WTC11 (cell line): Measurements from ENCODE around the gene EMC9. TPM values are rescaled to one million over a fixed set of nuclear protein-coding genes. Genes with fewer than 3 reads are reported as not detected.
A peak's percentile ranks its signal among the peaks of the same experiment; 100 is the strongest.

Experiments used
- ATAC-seq: fragments of 200-7000 bp; cut with Tn5 transposase; 2 replicates; pipeline ENCODE4 v1.10.0; 2021; ENCODE audit warnings: mild to moderate bottlenecking, moderate library complexity
- CTCF ChIA-PET: fragments of 300-600 bp; sonication (Branson Sonifier 250); formaldehyde crosslinking; loops from one replicate; lab custom pipeline; 2021; ENCODE audit warnings: antibody characterized with exemption; lab: Charles Lee
- POLR2A ChIA-PET: fragments of 350-600 bp; sonication (Branson Sonifier 250); formaldehyde crosslinking; loops from one replicate; lab custom pipeline; 2021; ENCODE audit warnings: antibody characterized with exemption; lab: Charles Lee
- DNase-seq: peaks from one replicate; pipeline ENCODE4 v3.0.0; 2021; ENCODE audit warnings: low spot score
- H3K27ac Mint-ChIP-seq: 2 replicates; pipeline ENCODE4 v1.8.0; 2021; ENCODE audit warnings: mixed read lengths
- H3K27me3 Mint-ChIP-seq: 2 replicates; pipeline ENCODE4 v1.8.0; 2021; ENCODE audit warnings: low read depth, mild to moderate bottlenecking, moderate library complexity, mixed read lengths
- H3K36me3 Mint-ChIP-seq: 2 replicates; pipeline ENCODE4 v1.8.0; 2021; ENCODE audit warnings: mixed read lengths
- H3K4me1 Mint-ChIP-seq: 2 replicates; pipeline ENCODE4 v1.8.0; 2022; ENCODE audit warnings: mixed read lengths
- H3K4me3 Mint-ChIP-seq: 2 replicates; pipeline ENCODE4 v1.8.0; 2021; ENCODE audit warnings: mild to moderate bottlenecking, moderate library complexity, mixed read lengths
- H3K9me3 Mint-ChIP-seq: 2 replicates; pipeline ENCODE4 v1.8.0; 2021; ENCODE audit warnings: mixed read lengths
- ATF3 ChIP-seq: sonication (generic); formaldehyde crosslinking; conservative IDR thresholded peaks from 2 replicates; pipeline ENCODE4 v1.8.1; 2022; ENCODE audit warnings: mild to moderate bottlenecking, missing genetic modification reagents
- CBFB ChIP-seq: sonication (generic); formaldehyde crosslinking; IDR thresholded peaks from 2 replicates; pipeline ENCODE4 v1.8.1; 2022; ENCODE audit warnings: mild to moderate bottlenecking, low read depth, missing genetic modification reagents
- CREB1 ChIP-seq: sonication (generic); formaldehyde crosslinking; IDR thresholded peaks from 2 replicates; pipeline ENCODE4 v1.8.0; 2023; ENCODE audit warnings: mild to moderate bottlenecking, missing genetic modification reagents
- ERG ChIP-seq: fragments of 250-450 bp; sonication (Bioruptor Pico); IDR thresholded peaks from 2 replicates; pipeline ENCODE4 v1.8.0; 2021; ENCODE audit warnings: mild to moderate bottlenecking
- ETV6 ChIP-seq: sonication (generic); formaldehyde crosslinking; IDR thresholded peaks from 2 replicates; pipeline ENCODE4 v1.8.1; 2022; ENCODE audit warnings: mild to moderate bottlenecking, missing genetic modification reagents
- FOXK1 ChIP-seq: sonication (generic); formaldehyde crosslinking; IDR thresholded peaks from 2 replicates; pipeline ENCODE4 v1.8.0; 2022; ENCODE audit warnings: mild to moderate bottlenecking, moderate library complexity, missing genetic modification reagents
- GABPB1 ChIP-seq: sonication (generic); formaldehyde crosslinking; IDR thresholded peaks from 2 replicates; pipeline ENCODE4 v1.8.1; 2023; ENCODE audit warnings: mild to moderate bottlenecking, missing genetic modification reagents
- HMGXB4 ChIP-seq: sonication (generic); formaldehyde crosslinking; IDR thresholded peaks from 2 replicates; pipeline ENCODE4 v1.8.1; 2023; ENCODE audit warnings: mild to moderate bottlenecking, moderate library complexity, missing genetic modification reagents
- MAX ChIP-seq: sonication (generic); formaldehyde crosslinking; IDR thresholded peaks from 2 replicates; pipeline ENCODE4 v1.8.0; 2022; ENCODE audit warnings: mild to moderate bottlenecking, missing genetic modification reagents
- PRDM15 ChIP-seq: sonication (generic); formaldehyde crosslinking; IDR thresholded peaks from 2 replicates; pipeline ENCODE4 v1.8.0; 2022; ENCODE audit warnings: missing genetic modification reagents
- SP1 ChIP-seq: sonication (generic); formaldehyde crosslinking; conservative IDR thresholded peaks from 2 replicates; pipeline ENCODE4 v1.8.1; 2022; ENCODE audit warnings: missing genetic modification reagents
- TEAD1 ChIP-seq: sonication (generic); formaldehyde crosslinking; IDR thresholded peaks from 2 replicates; pipeline ENCODE4 v1.8.0; 2022; ENCODE audit warnings: mild to moderate bottlenecking, missing genetic modification reagents
- ZBTB43 ChIP-seq: sonication (generic); formaldehyde crosslinking; IDR thresholded peaks from 2 replicates; pipeline ENCODE4 v1.8.1; 2023; ENCODE audit warnings: mild to moderate bottlenecking, missing genetic modification reagents
- ZMAT4 ChIP-seq: fragments of 250-450 bp; sonication (Bioruptor Pico); IDR thresholded peaks from 2 replicates; pipeline ENCODE4 v1.9.0; 2021; ENCODE audit warnings: mild to moderate bottlenecking
- ZNF219 ChIP-seq: sonication (generic); formaldehyde crosslinking; IDR thresholded peaks from 2 replicates; pipeline ENCODE4 v1.8.0; 2023; ENCODE audit warnings: missing genetic modification reagents, mild to moderate bottlenecking, borderline replicate concordance
- ZNF416 ChIP-seq: fragments of 250-450 bp; sonication (Bioruptor Pico); IDR thresholded peaks from 2 replicates; pipeline ENCODE4 v1.9.0; 2021; ENCODE audit warnings: mild to moderate bottlenecking, inconsistent platforms
- ZSCAN18 ChIP-seq: fragments of 250-450 bp; sonication (Bioruptor Pico); IDR thresholded peaks from 2 replicates; pipeline ENCODE4 v2.1.2; 2022; ENCODE audit warnings: mild to moderate bottlenecking, moderate library complexity
- total RNA-seq: library from RNA; stranded (reverse); gene quantifications from 3 replicates; pipeline ENCODE4 v1.2.3, GENCODE V29; 2021

EMC9 gene
- total RNA-seq, 1 experiment from 2014 or later, result 44.4 TPM

GRCh38 chr14:24146978-24147760, 5.8 kb upstream of the EMC9 start, which contains the start of gene RNF31 (continued):
- TF ChIP-seq ZSCAN18 (CRISPR knock-in tag) (no peak), TEAD1 (peak; percentile 47; the same call in 1 of the 2 replicates), ZNF219 (CRISPR knock-in tag) (peak; percentile 36; the same call in 1 of the 2 replicates), ZBTB43 (CRISPR knock-in tag) (no peak), ATF3 (no peak), GABPB1 (peak; percentile 5; the same call in 1 of the 2 replicates), ZNF416 (CRISPR knock-in tag) (no peak), ERG (CRISPR knock-in tag) (no peak), FOXK1 (CRISPR knock-in tag) (no peak), ZMAT4 (CRISPR knock-in tag) (no peak)

GRCh38 chr14:24146453-24146977, 5.1 kb upstream of the EMC9 start, which contains the start of gene PSME2:
Gene PSME2, minus strand, starts transcription at chr14:24146610. Its CDS starts 29 bp downstream, at chr14:24146581.
- TF ChIP-seq TEAD1, result no peak
- TF ChIP-seq FOXK1 (CRISPR knock-in tag), result no peak
- TF ChIP-seq ETV6 (CRISPR knock-in tag), result 0 out of 2 replicates have a peak, but pooled peaks have one; percentile 44
- TF ChIP-seq GABPB1, result peak; percentile 69
- no peak for TF ChIP-seq ZMAT4 (CRISPR knock-in tag)
- TF ChIP-seq PRDM15 (CRISPR knock-in tag), result peak; percentile 94
- TF ChIP-seq MAX (CRISPR knock-in tag), result 0 out of 2 replicates have a peak, but pooled peaks have one; percentile 9
- TF ChIP-seq SP1 (CRISPR knock-in tag), result peak; percentile 56
- TF ChIP-seq CBFB (CRISPR knock-in tag), result 0 out of 2 replicates have a peak, but pooled peaks have one; percentile 51
- TF ChIP-seq HMGXB4 (CRISPR knock-in tag), result 0 out of 2 replicates have a peak, but pooled peaks have one; percentile 15
- TF ChIP-seq CREB1, result 0 out of 2 replicates have a peak, but pooled peaks have one; percentile 20
- H3K36me3 Mint-ChIP-seq, result peaks cover 39% of the 10 kb centered on the region
- DNase-seq (peak; percentile 99), ATAC-seq (peak; percentile 87)
- H3K27ac Mint-ChIP-seq, result peak within 1 kb of the TSS; percentile 98
- POLR2A ChIA-PET, result interaction anchor here (0.6 to 3.3 kb wide), 13 partner anchors 10 to 96 kb away, joined by 3 to 24 read pairs (median 6); partner anchors contain the start of genes CHMP4A, DCAF11, IRF9 and MDP1
- no peaks in the 10 kb centered on the region for H3K9me3 Mint-ChIP-seq
- peak within 1 kb of the TSS; percentile 99 for H3K4me3 Mint-ChIP-seq
- H3K27me3 Mint-ChIP-seq, result no peaks in the 10 kb centered on the region
- peaks cover 24% of the 10 kb centered on the region for H3K4me1 Mint-ChIP-seq
- CTCF ChIA-PET, result interaction anchor here (0.5 to 4.1 kb wide), 20 partner anchors 10 to 285 kb away, joined by 3 to 55 read pairs (median 4); partner anchors contain the start of genes DCAF11, DHRS1, IPO4 and IRF9
